Fibroblast of peridontal ligament (primary cell): ENCODE data around the gene PRUNE2.

Source experiments
- DNase-seq: peaks from one replicate; pipeline ENCODE4 v3.0.0-alpha.2; 2010; ENCODE audit errors: extremely low read depth

Gene PRUNE2

GRCh38 chr9:76737154-76737902 lies 168.6 kb downstream of the PRUNE2 start:
- DNase-seq: no peak

- no peak for DNase-seq
These were observed 171.2 kb downstream of the PRUNE2 start for GRCh38 chr9:76734716-76735115.

GRCh38 chr9:76733096-76733495 lies 172.8 kb downstream of the PRUNE2 start:
- peak; percentile 15 for DNase-seq

- DNase-seq: peak; percentile 84
These were observed 173.5 kb downstream of the PRUNE2 start for GRCh38 chr9:76732341-76732958.

- DNase-seq: peak; percentile 9
These were observed 175.1 kb downstream of the PRUNE2 start for GRCh38 chr9:76730801-76731200.

GRCh38 chr9:76729980-76730737 lies 175.8 kb downstream of the PRUNE2 start:
- no peak for DNase-seq

GRCh38 chr9:76729116-76729515 lies 176.8 kb downstream of the PRUNE2 start:
- DNase-seq: no peak

GRCh38 chr9:76725885-76726284 lies 180.0 kb downstream of the PRUNE2 start:
- DNase-seq: no peak

GRCh38 chr9:76725011-76725546 lies 180.8 kb downstream of the PRUNE2 start:
- DNase-seq: no peak

GRCh38 chr9:76720245-76720644 lies 185.7 kb downstream of the PRUNE2 start:
- no peak for DNase-seq

- DNase-seq: no peak
These were observed 187.7 kb downstream of the PRUNE2 start for GRCh38 chr9:76718166-76718565.

- DNase-seq: peak; percentile 9
These were observed 188.3 kb downstream of the PRUNE2 start for GRCh38 chr9:76717613-76718012.

- no peak for DNase-seq
These were observed 188.7 kb downstream of the PRUNE2 start for GRCh38 chr9:76717176-76717575.

- no peak for DNase-seq
These were observed 189.7 kb downstream of the PRUNE2 start for GRCh38 chr9:76716085-76716672.

- DNase-seq: no peak
These were observed 192.5 kb downstream of the PRUNE2 start for GRCh38 chr9:76713381-76713780.

GRCh38 chr9:76709020-76709419 lies 196.9 kb downstream of the PRUNE2 start:
- DNase-seq: no peak

GRCh38 chr9:76707510-76707909 lies 198.4 kb downstream of the PRUNE2 start:
- DNase-seq: no peak

- peak; percentile 97 for DNase-seq
These were observed 201.2 kb downstream of the PRUNE2 start for GRCh38 chr9:76704593-76705204.

- DNase-seq: no peak
These were observed 202.6 kb downstream of the PRUNE2 start for GRCh38 chr9:76703270-76703669.

- peak; percentile 83 for DNase-seq
These were observed 204.4 kb downstream of the PRUNE2 start for GRCh38 chr9:76701441-76702039.

GRCh38 chr9:76700916-76701315 lies 205.0 kb downstream of the PRUNE2 start:
- DNase-seq: no peak
